HepG2 (cell line): ENCODE measurements around the gene MARK4.

Experiments
- ARNTL ChIP-seq: sonication (generic); formaldehyde crosslinking; IDR thresholded peaks from 2 replicates; pipeline ENCODE4 v1.4.0; 2020; ENCODE audit warnings: mild to moderate bottlenecking, missing genetic modification reagents
- BCLAF1 ChIP-seq: fragments of 450-650 bp; IDR thresholded peaks from 2 replicates; pipeline ENCODE4 v1.6.1; 2017; ENCODE audit warnings: mild to moderate bottlenecking
- ERF ChIP-seq: IDR thresholded peaks from 2 replicates; pipeline ENCODE4 v1.6.1; 2018; ENCODE audit warnings: missing biosample characterization, missing genetic modification reagents
- KDM1A ChIP-seq: IDR thresholded peaks from 2 replicates; pipeline ENCODE4 v1.6.1; 2016; ENCODE audit warnings: missing compliant biosample characterization
- NR2F2 ChIP-seq: IDR thresholded peaks from 2 replicates; pipeline ENCODE4 v1.6.1; 2012; ENCODE audit warnings: low read depth, inconsistent platforms, borderline replicate concordance
- RBAK ChIP-seq: sonication (generic); formaldehyde crosslinking; IDR thresholded peaks from 2 replicates; pipeline ENCODE4 v1.5.1; 2020; ENCODE audit warnings: mild to moderate bottlenecking, missing genetic modification reagents
- ZBTB10 ChIP-seq: sonication (generic); formaldehyde crosslinking; IDR thresholded peaks from 2 replicates; pipeline ENCODE4 v1.4.0; 2020; ENCODE audit warnings: missing genetic modification reagents, borderline replicate concordance
- ZNF12 ChIP-seq: sonication (generic); formaldehyde crosslinking; IDR thresholded peaks from 2 replicates; pipeline ENCODE4 v1.5.0; 2020; ENCODE audit warnings: missing genetic modification reagents
- TF ChIP-seq, protein P1 (sequence below): sonication (generic); formaldehyde crosslinking; conservative IDR thresholded peaks from 2 replicates; pipeline ENCODE4 v1.8.1; 2023; ENCODE audit warnings: missing genetic modification reagents
- TF ChIP-seq, protein P2 (sequence below): sonication (generic); formaldehyde crosslinking; IDR thresholded peaks from 2 replicates; pipeline ENCODE4 v1.5.0; 2020; ENCODE audit warnings: mild to moderate bottlenecking, missing genetic modification reagents, moderate library complexity
- TF ChIP-seq, protein P3 (sequence below), 2 experiments: sonication (generic) in 1 of 2; formaldehyde crosslinking in 1 of 2; IDR thresholded peaks; 2 replicates each; pipeline versions ENCODE4 v1.4.0 to v1.6.1; 2018 to 2020; ENCODE audit warnings: missing genetic modification reagents in 2 of 2, borderline replicate concordance in 1 of 2, low read depth in 1 of 2, mild to moderate bottlenecking in 1 of 2, missing biosample characterization in 1 of 2

DNA sequence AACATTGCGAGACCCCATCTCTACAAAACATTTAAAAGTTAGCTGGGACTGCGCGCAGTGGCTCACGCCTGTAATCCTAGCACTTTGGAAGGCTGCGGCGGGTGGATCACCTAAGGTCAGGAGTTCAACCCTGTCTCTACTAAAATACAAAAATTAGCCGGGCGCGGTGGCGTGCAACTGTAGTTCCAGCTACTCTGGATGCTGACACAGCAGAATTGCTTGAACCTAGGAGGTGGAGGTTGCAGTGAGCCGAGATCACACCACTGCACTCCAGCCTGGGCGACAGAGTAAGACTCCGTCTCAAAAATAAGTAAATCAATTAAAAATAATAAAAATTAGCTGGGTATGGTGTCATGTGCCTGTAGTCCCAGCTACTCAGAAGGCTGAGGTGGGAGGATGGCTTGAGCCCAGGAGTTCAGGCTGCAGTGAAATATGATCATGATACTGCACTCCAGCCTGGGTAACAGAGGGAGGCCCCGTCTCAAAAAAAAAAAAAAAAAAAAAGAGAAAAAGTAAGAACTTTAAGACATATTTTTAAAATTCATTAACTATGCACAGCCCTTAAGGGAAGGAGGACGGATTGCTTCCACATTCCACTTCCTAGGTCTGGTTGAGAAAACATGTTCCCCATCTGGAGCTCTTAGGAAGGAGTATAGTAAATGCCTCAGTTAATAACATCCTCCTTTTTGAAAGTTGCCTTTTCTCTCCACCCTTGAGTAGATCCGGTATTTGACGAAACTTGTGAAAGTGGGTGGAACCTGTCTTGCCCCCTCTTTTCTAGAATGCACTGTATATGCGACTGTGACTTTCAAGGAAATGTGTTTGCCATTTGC lies 31.9 kb upstream of the MARK4 start:
- TF ChIP-seq ZNF12 (CRISPR knock-in tag) (no peak), NR2F2 (no peak), ARNTL (CRISPR knock-in tag) (no peak), KDM1A (no peak), ERF (CRISPR knock-in tag) (no peak), BCLAF1 (no peak), ZBTB10 (CRISPR knock-in tag) (no peak), RBAK (no peak)
- TF ChIP-seq, protein P1, sequence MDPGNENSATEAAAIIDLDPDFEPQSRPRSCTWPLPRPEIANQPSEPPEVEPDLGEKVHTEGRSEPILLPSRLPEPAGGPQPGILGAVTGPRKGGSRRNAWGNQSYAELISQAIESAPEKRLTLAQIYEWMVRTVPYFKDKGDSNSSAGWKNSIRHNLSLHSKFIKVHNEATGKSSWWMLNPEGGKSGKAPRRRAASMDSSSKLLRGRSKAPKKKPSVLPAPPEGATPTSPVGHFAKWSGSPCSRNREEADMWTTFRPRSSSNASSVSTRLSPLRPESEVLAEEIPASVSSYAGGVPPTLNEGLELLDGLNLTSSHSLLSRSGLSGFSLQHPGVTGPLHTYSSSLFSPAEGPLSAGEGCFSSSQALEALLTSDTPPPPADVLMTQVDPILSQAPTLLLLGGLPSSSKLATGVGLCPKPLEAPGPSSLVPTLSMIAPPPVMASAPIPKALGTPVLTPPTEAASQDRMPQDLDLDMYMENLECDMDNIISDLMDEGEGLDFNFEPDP (CRISPR knock-in tag): no peak
- TF ChIP-seq, protein P2, sequence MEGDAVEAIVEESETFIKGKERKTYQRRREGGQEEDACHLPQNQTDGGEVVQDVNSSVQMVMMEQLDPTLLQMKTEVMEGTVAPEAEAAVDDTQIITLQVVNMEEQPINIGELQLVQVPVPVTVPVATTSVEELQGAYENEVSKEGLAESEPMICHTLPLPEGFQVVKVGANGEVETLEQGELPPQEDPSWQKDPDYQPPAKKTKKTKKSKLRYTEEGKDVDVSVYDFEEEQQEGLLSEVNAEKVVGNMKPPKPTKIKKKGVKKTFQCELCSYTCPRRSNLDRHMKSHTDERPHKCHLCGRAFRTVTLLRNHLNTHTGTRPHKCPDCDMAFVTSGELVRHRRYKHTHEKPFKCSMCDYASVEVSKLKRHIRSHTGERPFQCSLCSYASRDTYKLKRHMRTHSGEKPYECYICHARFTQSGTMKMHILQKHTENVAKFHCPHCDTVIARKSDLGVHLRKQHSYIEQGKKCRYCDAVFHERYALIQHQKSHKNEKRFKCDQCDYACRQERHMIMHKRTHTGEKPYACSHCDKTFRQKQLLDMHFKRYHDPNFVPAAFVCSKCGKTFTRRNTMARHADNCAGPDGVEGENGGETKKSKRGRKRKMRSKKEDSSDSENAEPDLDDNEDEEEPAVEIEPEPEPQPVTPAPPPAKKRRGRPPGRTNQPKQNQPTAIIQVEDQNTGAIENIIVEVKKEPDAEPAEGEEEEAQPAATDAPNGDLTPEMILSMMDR: no peak
- TF ChIP-seq, protein P3, sequence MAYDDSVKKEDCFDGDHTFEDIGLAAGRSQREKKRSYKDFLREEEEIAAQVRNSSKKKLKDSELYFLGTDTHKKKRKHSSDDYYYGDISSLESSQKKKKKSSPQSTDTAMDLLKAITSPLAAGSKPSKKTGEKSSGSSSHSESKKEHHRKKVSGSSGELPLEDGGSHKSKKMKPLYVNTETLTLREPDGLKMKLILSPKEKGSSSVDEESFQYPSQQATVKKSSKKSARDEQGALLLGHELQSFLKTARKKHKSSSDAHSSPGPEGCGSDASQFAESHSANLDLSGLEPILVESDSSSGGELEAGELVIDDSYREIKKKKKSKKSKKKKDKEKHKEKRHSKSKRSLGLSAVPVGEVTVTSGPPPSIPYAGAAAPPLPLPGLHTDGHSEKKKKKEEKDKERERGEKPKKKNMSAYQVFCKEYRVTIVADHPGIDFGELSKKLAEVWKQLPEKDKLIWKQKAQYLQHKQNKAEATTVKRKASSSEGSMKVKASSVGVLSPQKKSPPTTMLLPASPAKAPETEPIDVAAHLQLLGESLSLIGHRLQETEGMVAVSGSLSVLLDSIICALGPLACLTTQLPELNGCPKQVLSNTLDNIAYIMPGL (CRISPR knock-in tag; IDR thresholded peaks at IDR 0.05; ENCODE audit: borderline replicate concordance in 1 of 2, low read depth in 1 of 2): no peak
